HCT116 (cell line): ENCODE measurements around the gene ITK. TPM values are rescaled to one million over a fixed set of nuclear protein-coding genes. Genes with fewer than 3 reads are reported as not detected.

Source experiments
- ATAC-seq: fragments of 200-7000 bp; cut with Tn5 transposase; 2 replicates; pipeline ENCODE4 v1.9.1; 2020; ENCODE audit warnings: mild to moderate bottlenecking, moderate library complexity
- BruUV-seq: library from RNA; stranded (reverse); fragments of 400-500 nt; replicated peaks from 2 replicates; lab custom pipeline; 2021; lab: Mats Ljungman, UMichigan
- CTCF ChIA-PET: fragments of 300-600 bp; sonication (Branson Sonifier 250); formaldehyde crosslinking; loops from one replicate; lab custom pipeline; 2021; ENCODE audit warnings: antibody characterized with exemption; lab: Charles Lee
- POLR2A ChIA-PET: fragments of 300-600, 350-600 bp; sonication (Branson Sonifier 250); formaldehyde crosslinking; loops from one replicate; lab custom pipeline; 2021; ENCODE audit warnings: antibody characterized with exemption; lab: Charles Lee
- RAD21 ChIA-PET, 2 experiments: fragments of 300-600 bp; sonication (Branson Sonifier 250); formaldehyde crosslinking; loops; one replicate each; lab custom pipeline; 2023; ENCODE audit warnings: low total read pairs in 2 of 2; ENCODE audit not compliant: uncharacterized antibody in 2 of 2, unreplicated experiment in 2 of 2, low non-redundant PET in 1 of 2; lab: Charles Lee
- DNase-seq: peaks from one replicate; pipeline ENCODE4 v3.0.0-alpha.2; 2010; ENCODE audit warnings: low read depth, low spot score
- H2AFZ ChIP-seq: fragments of 200-600 bp; shearing (Covaris generic), sonication (generic); 2 replicates; pipeline ENCODE4 v1.6.1; 2017; ENCODE audit warnings: low read depth, mixed run types, mixed read lengths, antibody characterized with exemption, low read length; ENCODE audit not compliant: poor library complexity, severe bottlenecking
- H3K27ac ChIP-seq: 2 replicates; pipeline ENCODE4 v1.5.1; 2012; ENCODE audit warnings: low read depth, low read length
- H3K27me3 ChIP-seq: fragments of 200-600 bp; sonication (generic); 2 replicates; pipeline ENCODE4 v1.6.1; 2016; ENCODE audit warnings: mixed run types, low read length, mixed read lengths; ENCODE audit not compliant: insufficient read depth
- H3K36me3 ChIP-seq, 2 experiments: fragments of 200-500 bp in 1 of 2; fragments of 200-600 bp in 1 of 2; sonication (Bioruptor generic) in 1 of 2; sonication (generic) in 1 of 2; 2 replicates each; pipeline versions ENCODE4 v1.5.1 to v1.6.1; 2014 to 2016; ENCODE audit warnings: low read length in 2 of 2, inconsistent platforms in 1 of 2, mixed read lengths in 1 of 2, mixed run types in 1 of 2; ENCODE audit not compliant: insufficient read depth in 2 of 2, control insufficient read depth in 1 of 2
- H3K4me1 ChIP-seq, 2 experiments: fragments of 200-600 bp in 1 of 2; sonication (generic) in 1 of 2; 2 replicates each; pipeline versions ENCODE4 v1.5.1 to v1.6.1; 2012 to 2017; ENCODE audit warnings: low read length in 2 of 2, inconsistent platforms in 1 of 2, mild to moderate bottlenecking in 1 of 2, mixed read lengths in 1 of 2, mixed run types in 1 of 2, moderate library complexity in 1 of 2; ENCODE audit not compliant: insufficient read depth in 2 of 2, control insufficient read depth in 1 of 2
- H3K4me2 ChIP-seq: fragments of 200-600 bp; sonication (generic); 2 replicates; pipeline ENCODE4 v1.6.1; 2017; ENCODE audit warnings: mixed run types, low read length, mixed read lengths
- H3K4me3 ChIP-seq, 2 experiments: fragments of 200-600 bp in 1 of 2; sonication (generic) in 1 of 2; replicated peaks in 1 of 2; 2 replicates each; pipeline ENCODE4 v1.5.1; 2011 to 2016; ENCODE audit warnings: low read length in 2 of 2, control low read depth in 1 of 2, low read depth in 1 of 2, mild to moderate bottlenecking in 1 of 2, mixed read lengths in 1 of 2, mixed run types in 1 of 2
- H3K79me2 ChIP-seq: fragments of 200-600 bp; sonication (generic); 2 replicates; pipeline ENCODE4 v1.6.1; 2017; ENCODE audit warnings: mild to moderate bottlenecking, mixed run types, low read length, moderate library complexity, mixed read lengths; ENCODE audit not compliant: insufficient read depth
- H3K9ac ChIP-seq: fragments of 200-600 bp; sonication (generic); 2 replicates; pipeline ENCODE4 v1.6.1; 2016; ENCODE audit warnings: low read length, mixed read lengths
- H3K9me2 ChIP-seq: fragments of 200-600 bp; sonication (generic), shearing (Covaris generic); 2 replicates; pipeline ENCODE4 v1.6.1; 2017; ENCODE audit warnings: mixed run types, mild to moderate bottlenecking, moderate library complexity; ENCODE audit not compliant: insufficient read depth
- H3K9me3 ChIP-seq, 2 experiments: fragments of 200-500 bp in 1 of 2; fragments of 200-600 bp in 1 of 2; sonication (Bioruptor generic) in 1 of 2; sonication (generic) in 1 of 2; 2 replicates each; pipeline ENCODE4 v1.6.1; 2014 to 2017; ENCODE audit warnings: low read length in 2 of 2, mixed read lengths in 2 of 2, inconsistent platforms in 1 of 2, low read depth in 1 of 2, mild to moderate bottlenecking in 1 of 2, mixed run types in 1 of 2, moderate library complexity in 1 of 2; ENCODE audit not compliant: control insufficient read depth in 1 of 2, insufficient read depth in 1 of 2
- H4K20me1 ChIP-seq: fragments of 200-600 bp; sonication (generic), shearing (Covaris generic); 2 replicates; pipeline ENCODE4 v1.6.1; 2017; ENCODE audit warnings: mixed run types, mild to moderate bottlenecking, moderate library complexity; ENCODE audit not compliant: insufficient read depth
- CEBPB ChIP-seq: IDR thresholded peaks from 2 replicates; pipeline ENCODE4 v1.6.1; 2012; ENCODE audit warnings: low read depth
- CTCF ChIP-seq, 3 experiments: fragments of 200-600 bp in 1 of 3; sonication (generic) in 1 of 3; IDR thresholded peaks in 2 of 3; conservative IDR thresholded peaks in 1 of 3; 2 replicates each; pipeline ENCODE4 v1.5.1; 2012 to 2017; ENCODE audit warnings: low read depth in 2 of 3, low read length in 2 of 3, antibody characterized with exemption in 1 of 3, borderline replicate concordance in 1 of 3, control low read depth in 1 of 3, mild to moderate bottlenecking in 1 of 3, mixed read lengths in 1 of 3, mixed run types in 1 of 3, moderate library complexity in 1 of 3; ENCODE audit not compliant: insufficient read depth in 1 of 3
- FOSL1 ChIP-seq: IDR thresholded peaks from 2 replicates; pipeline ENCODE4 v1.6.1; 2012; ENCODE audit warnings: low read depth
- JUND ChIP-seq: IDR thresholded peaks from 2 replicates; pipeline ENCODE4 v1.6.1; 2012
- POLR2A ChIP-seq: IDR thresholded peaks from 2 replicates; pipeline ENCODE4 v1.7.0; 2011; ENCODE audit warnings: borderline replicate concordance; ENCODE audit not compliant: insufficient read depth, insufficient read length; ENCODE audit errors: extremely low read depth
- RAD21 ChIP-seq: IDR thresholded peaks from 2 replicates; pipeline ENCODE4 v1.6.1; 2012; ENCODE audit warnings: low read depth, mild to moderate bottlenecking
- SIN3A ChIP-seq: IDR thresholded peaks from 2 replicates; pipeline ENCODE4 v1.6.1; 2012; ENCODE audit warnings: low read depth
- SP1 ChIP-seq: IDR thresholded peaks from 2 replicates; pipeline ENCODE4 v1.6.1; 2012; ENCODE audit warnings: low read depth
- SRF ChIP-seq: IDR thresholded peaks from 2 replicates; pipeline ENCODE4 v1.6.1; 2012; ENCODE audit warnings: low read depth
- ZBTB33 ChIP-seq: IDR thresholded peaks from 2 replicates; pipeline ENCODE4 v1.6.1; 2011; ENCODE audit warnings: mild to moderate bottlenecking, low read length, moderate library complexity; ENCODE audit not compliant: insufficient replicate concordance; ENCODE audit errors: extremely low read depth
- intact Hi-C: fragments of 100-400 bp; cut with micrococcal nuclease; formaldehyde crosslinking; loops from 2 replicates; pipeline ENCODE4 v1.10.0; 2022
- total RNA-seq: library from RNA; stranded (reverse); gene quantifications from one replicate; pipeline ENCODE4 v1.2.1, GENCODE V29; 2021; ENCODE audit not compliant: unreplicated experiment

The ITK gene
- total RNA-seq, 1 experiment from 2014 or later: 0.37 TPM

- Histone ChIP-seq H3K9ac (no peak overlapping the region), H3K9me3 (no peaks in the 10 kb centered on the region), H3K4me1 (peaks cover 6 to 15% of the 10 kb centered on the region in 2 experiments; a peak in 3 of 4 replicates), H3K79me2 (no peaks in the 10 kb centered on the region), H3K27ac (no peak overlapping the region), H3K4me2 (no peak overlapping the region), H4K20me1 (no peaks in the 10 kb centered on the region), H3K9me2 (no peaks in the 10 kb centered on the region), H3K27me3 (no peaks in the 10 kb centered on the region), H3K4me3 (no peak overlapping the region), H2AFZ (no peak overlapping the region), H3K36me3 (no peaks in the 10 kb centered on the region)
- no TSS peak for BruUV-seq
- RAD21 ChIA-PET: no interaction called here
- TF ChIP-seq POLR2A (no peak), SP1 (no peak), CEBPB (no peak), ZBTB33 (no peak), CTCF (IDR thresholded peaks at IDR 0.05 in 2 of 3, conservative IDR thresholded peaks at IDR 0.05 in 1 of 3; ENCODE audit: borderline replicate concordance in 1 of 3, insufficient read depth in 1 of 3, low read depth in 2 of 3, low read length in 2 of 3) (no peak), FOSL1 (no peak), RAD21 (no peak), JUND (no peak), SRF (no peak), SIN3A (no peak)
- ATAC-seq (no peak), DNase-seq (no peak)
- CTCF ChIA-PET: no interaction called here
- intact Hi-C loops: loop anchor here (10.0 kb wide), 1 partner anchor 125 kb away; the partner anchor contains the start of gene MED7
- POLR2A ChIA-PET: no interaction called here
Measured at GRCh38 chr5:157269761-157270272, 89.2 kb downstream of the ITK start.
